GM19324 (cell line): ENCODE measurements around the gene KANTR.

ENCODE experiments used
- ATAC-seq: cut with Tn5 transposase; IDR thresholded peaks from one replicate; pipeline ENCODE4 v1.9.1; 2021; ENCODE audit warnings: mild to moderate bottlenecking, moderate library complexity; ENCODE audit not compliant: unreplicated experiment, low FRiP score

Gene KANTR

GRCh38 chrX:53080628-53081580 lies 13.0 kb upstream of the KANTR start:
- ATAC-seq = no peak

GRCh38 chrX:53081925-53082772 lies 11.8 kb upstream of the KANTR start, which contains the start of gene TSPYL2:
TSPYL2 (plus strand) TSS chrX:53082367; CDS start chrX:53082499, 132 bp downstream.
- ATAC-seq = peak; percentile 96

GRCh38 chrX:53082773-53083616 lies 10.9 kb upstream of the KANTR start:
- ATAC-seq = no peak

- no peak for ATAC-seq
Measured at GRCh38 chrX:53084043-53084570, 9.8 kb upstream of the KANTR start.

GRCh38 chrX:53084863-53085262 lies 9.1 kb upstream of the KANTR start:
- ATAC-seq = no peak

GRCh38 chrX:53085661-53086229 lies 8.2 kb upstream of the KANTR start:
- no peak for ATAC-seq

- ATAC-seq = no peak
Measured at GRCh38 chrX:53086464-53086863, 7.5 kb upstream of the KANTR start.

GRCh38 chrX:53087388-53087831 lies 6.5 kb upstream of the KANTR start:
- ATAC-seq = no peak

- no peak for ATAC-seq
Measured at GRCh38 chrX:53088136-53088974, 5.6 kb upstream of the KANTR start.

GRCh38 chrX:53089224-53089842 lies 4.6 kb upstream of the KANTR start:
- ATAC-seq = no peak

GRCh38 chrX:53089925-53090324 lies 4.0 kb upstream of the KANTR start:
- ATAC-seq = no peak

GRCh38 chrX:53091354-53091753 lies 2.6 kb upstream of the KANTR start:
- ATAC-seq = no peak

GRCh38 chrX:53093177-53093655 lies 726 bp upstream of the KANTR start:
- no peak for ATAC-seq

- no peak for ATAC-seq
Measured at GRCh38 chrX:53094582-53094905, 602 bp downstream of the KANTR start.

GRCh38 chrX:53095796-53096195 lies 1.9 kb downstream of the KANTR start:
- no peak for ATAC-seq

- ATAC-seq = no peak
Measured at GRCh38 chrX:53114864-53115549, 21.1 kb downstream of the KANTR start.

- ATAC-seq = no peak
Measured at GRCh38 chrX:53115550-53115874, 21.6 kb downstream of the KANTR start.

GRCh38 chrX:53116101-53116500 lies 22.2 kb downstream of the KANTR start:
- ATAC-seq = no peak
